ENCODE results near the gene VPS26A.
"Not testable (repeated sequence)": the region's sequence is repeated elsewhere in the genome, so short reads cannot be mapped to it uniquely, and the experiment has no call there.

Gene VPS26A

DNA sequence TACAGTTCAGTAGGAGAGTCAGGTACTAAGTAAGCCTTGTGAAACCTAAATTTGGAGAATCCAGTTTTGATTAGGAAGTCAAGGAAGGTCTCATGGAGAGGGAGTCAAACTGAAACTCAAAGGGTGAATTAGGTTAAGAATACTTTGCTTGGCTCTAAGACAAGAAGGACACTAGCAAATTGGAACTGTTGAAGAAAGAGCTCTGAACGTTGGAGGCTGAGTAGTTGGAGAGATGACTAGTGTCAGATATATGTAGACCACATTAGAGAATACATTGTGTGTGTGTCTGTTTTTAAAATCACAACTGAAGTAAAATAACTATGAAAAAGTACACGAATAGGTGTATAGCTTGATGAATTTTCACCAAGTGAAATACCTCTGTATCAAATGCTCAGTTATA, 6.3 kb downstream of the VPS26A start:
- no peak overlapping the region for H3K27ac ChIP-seq (ENCODE audit: low read depth, low read length, poor library complexity, severe bottlenecking)
- H3K4me2 ChIP-seq (ENCODE audit: low read length), result no peak overlapping the region
- no peaks in the 10 kb centered on the region for H3F3A ChIP-seq (ENCODE audit: insufficient read depth, low read length)
- H4K20me1 ChIP-seq (ENCODE audit: insufficient read depth, low read length), result no peaks in the 10 kb centered on the region
- H2AFZ ChIP-seq (ENCODE audit: low read length), result no peak overlapping the region
- no peak overlapping the region for H3K9ac ChIP-seq (ENCODE audit: low read length)
- H3K36me3 ChIP-seq (ENCODE audit: insufficient read depth, low read length), result peaks cover 20% of the 10 kb centered on the region
- H3K27me3 ChIP-seq (ENCODE audit: insufficient read depth, low read length), result no peaks in the 10 kb centered on the region
- peaks cover 66% of the 10 kb centered on the region for H3K79me2 ChIP-seq (ENCODE audit: insufficient read depth, low read length)
- H3K9me2 ChIP-seq (ENCODE audit: low read depth, low read length), result no peaks in the 10 kb centered on the region
- H3K4me3 ChIP-seq (ENCODE audit: low read depth, low read length, poor library complexity, severe bottlenecking), result no peak overlapping the region
- no peak for TF ChIP-seq EZH2 (IDR thresholded peaks at IDR 0.05; ENCODE audit: borderline replicate concordance, low read length)
- TF ChIP-seq, protein P1, sequence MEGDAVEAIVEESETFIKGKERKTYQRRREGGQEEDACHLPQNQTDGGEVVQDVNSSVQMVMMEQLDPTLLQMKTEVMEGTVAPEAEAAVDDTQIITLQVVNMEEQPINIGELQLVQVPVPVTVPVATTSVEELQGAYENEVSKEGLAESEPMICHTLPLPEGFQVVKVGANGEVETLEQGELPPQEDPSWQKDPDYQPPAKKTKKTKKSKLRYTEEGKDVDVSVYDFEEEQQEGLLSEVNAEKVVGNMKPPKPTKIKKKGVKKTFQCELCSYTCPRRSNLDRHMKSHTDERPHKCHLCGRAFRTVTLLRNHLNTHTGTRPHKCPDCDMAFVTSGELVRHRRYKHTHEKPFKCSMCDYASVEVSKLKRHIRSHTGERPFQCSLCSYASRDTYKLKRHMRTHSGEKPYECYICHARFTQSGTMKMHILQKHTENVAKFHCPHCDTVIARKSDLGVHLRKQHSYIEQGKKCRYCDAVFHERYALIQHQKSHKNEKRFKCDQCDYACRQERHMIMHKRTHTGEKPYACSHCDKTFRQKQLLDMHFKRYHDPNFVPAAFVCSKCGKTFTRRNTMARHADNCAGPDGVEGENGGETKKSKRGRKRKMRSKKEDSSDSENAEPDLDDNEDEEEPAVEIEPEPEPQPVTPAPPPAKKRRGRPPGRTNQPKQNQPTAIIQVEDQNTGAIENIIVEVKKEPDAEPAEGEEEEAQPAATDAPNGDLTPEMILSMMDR (IDR thresholded peaks at IDR 0.05; ENCODE audit: low read length), result no peak
- H3K4me1 ChIP-seq (ENCODE audit: insufficient read depth, low read length, severe bottlenecking), result peaks cover 22% of the 10 kb centered on the region
- no peaks in the 10 kb centered on the region for H3K9me3 ChIP-seq (ENCODE audit: low read length)

DNA sequence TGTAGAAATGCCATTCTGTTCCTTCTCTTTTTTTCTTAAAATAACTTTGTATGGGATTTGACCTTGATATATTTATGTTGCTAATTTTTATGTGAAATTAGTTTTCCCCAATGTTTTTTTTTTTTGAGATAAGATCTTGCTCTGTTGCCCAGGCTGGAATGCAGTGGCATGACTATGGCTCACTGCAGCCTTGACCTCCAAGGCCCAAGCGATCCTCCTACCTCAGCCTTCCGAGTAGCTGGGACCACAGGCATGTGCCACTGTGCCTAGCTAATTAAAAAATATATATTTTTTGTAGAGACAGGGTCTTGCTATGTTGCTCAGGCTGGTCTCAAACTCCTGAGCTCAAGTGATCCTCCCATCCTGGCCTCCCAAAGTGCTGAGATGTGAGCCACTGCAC, 16.0 kb downstream of the VPS26A start:
- Histone ChIP-seq H3K4me3 (ENCODE audit: low read depth, low read length, poor library complexity, severe bottlenecking) (no peak overlapping the region), H3K9me3 (ENCODE audit: low read length) (no peaks in the 10 kb centered on the region), H3K9ac (ENCODE audit: low read length) (no peak overlapping the region), H3K4me1 (ENCODE audit: insufficient read depth, low read length, severe bottlenecking) (no peaks in the 10 kb centered on the region), H3K27ac (ENCODE audit: low read depth, low read length, poor library complexity, severe bottlenecking) (no peak overlapping the region), H3K79me2 (ENCODE audit: insufficient read depth, low read length) (peaks cover 10% of the 10 kb centered on the region; the same call in 1 of the 2 replicates), H2AFZ (ENCODE audit: low read length) (no peak overlapping the region), H3K27me3 (ENCODE audit: insufficient read depth, low read length) (no peaks in the 10 kb centered on the region), H3K9me2 (ENCODE audit: low read depth, low read length) (no peaks in the 10 kb centered on the region), H3K36me3 (ENCODE audit: insufficient read depth, low read length) (peaks cover 11% of the 10 kb centered on the region), H4K20me1 (ENCODE audit: insufficient read depth, low read length) (no peaks in the 10 kb centered on the region), H3F3A (ENCODE audit: insufficient read depth, low read length) (no peaks in the 10 kb centered on the region), H3K4me2 (ENCODE audit: low read length) (no peak overlapping the region)
- TF ChIP-seq, protein P1 (IDR thresholded peaks at IDR 0.05; ENCODE audit: low read length), result no peak
- TF ChIP-seq EZH2 (IDR thresholded peaks at IDR 0.05; ENCODE audit: borderline replicate concordance, low read length), result no peak

DNA sequence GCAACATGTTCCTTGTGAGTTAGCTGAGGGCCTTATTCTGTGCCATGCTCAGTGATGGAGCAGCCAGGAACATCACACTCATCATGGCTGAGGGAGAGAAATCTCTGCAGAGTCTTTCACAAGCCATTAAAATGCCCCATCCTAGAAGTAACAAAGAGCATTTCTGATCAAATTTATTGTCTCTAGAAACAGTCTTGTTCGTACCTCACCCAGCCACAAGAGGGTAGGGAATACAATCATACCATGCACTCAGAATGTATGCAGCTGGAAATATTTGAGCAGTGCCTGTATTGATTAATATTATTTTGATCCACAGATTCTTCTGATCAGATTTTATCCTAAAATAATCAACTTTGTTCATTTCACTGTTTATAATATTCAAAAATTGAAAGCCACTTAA, 17.3 kb downstream of the VPS26A start:
- no peaks in the 10 kb centered on the region for H3K9me3 ChIP-seq (ENCODE audit: low read length)
- H3K27me3 ChIP-seq (ENCODE audit: insufficient read depth, low read length), result no peaks in the 10 kb centered on the region
- H3F3A ChIP-seq (ENCODE audit: insufficient read depth, low read length), result no peaks in the 10 kb centered on the region
- no peaks in the 10 kb centered on the region for H4K20me1 ChIP-seq (ENCODE audit: insufficient read depth, low read length)
- H3K4me3 ChIP-seq (ENCODE audit: low read depth, low read length, poor library complexity, severe bottlenecking), result no peak overlapping the region
- H3K79me2 ChIP-seq (ENCODE audit: insufficient read depth, low read length), result peaks cover 19% of the 10 kb centered on the region; the same call in 1 of the 2 replicates
- no peak overlapping the region for H3K9ac ChIP-seq (ENCODE audit: low read length)
- no peaks in the 10 kb centered on the region for H3K9me2 ChIP-seq (ENCODE audit: low read depth, low read length)
- TF ChIP-seq, protein P1 (IDR thresholded peaks at IDR 0.05; ENCODE audit: low read length), result no peak
- TF ChIP-seq EZH2 (IDR thresholded peaks at IDR 0.05; ENCODE audit: borderline replicate concordance, low read length), result no peak
- peaks cover under 1% of the 10 kb centered on the region for H3K4me1 ChIP-seq (ENCODE audit: insufficient read depth, low read length, severe bottlenecking)
- no peak overlapping the region for H3K27ac ChIP-seq (ENCODE audit: low read depth, low read length, poor library complexity, severe bottlenecking)
- H3K36me3 ChIP-seq (ENCODE audit: insufficient read depth, low read length), result peaks cover 8% of the 10 kb centered on the region
- no peak overlapping the region for H3K4me2 ChIP-seq (ENCODE audit: low read length)
- no peak overlapping the region for H2AFZ ChIP-seq (ENCODE audit: low read length)

DNA sequence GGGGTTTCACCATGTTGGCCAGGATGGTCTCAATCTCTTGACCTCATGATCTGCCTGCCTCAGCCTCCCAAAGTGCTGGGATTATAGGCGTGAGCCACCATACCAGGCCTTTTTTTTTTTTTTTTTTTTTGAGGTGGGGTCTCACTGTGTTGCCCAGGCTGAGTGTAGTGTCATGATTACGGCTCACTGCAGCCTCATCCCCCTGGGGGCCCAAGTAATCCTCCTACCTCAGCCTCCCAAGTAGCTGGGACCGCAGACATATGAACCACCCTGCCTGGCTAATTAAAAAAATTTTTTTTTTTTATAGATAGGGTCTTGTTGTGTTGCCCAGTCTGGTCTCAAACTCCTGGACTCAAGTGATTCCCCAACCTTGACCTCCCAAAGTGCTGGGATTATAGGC, 18.1 kb downstream of the VPS26A start:
- H3K36me3 ChIP-seq (ENCODE audit: insufficient read depth, low read length); H3K9ac ChIP-seq (ENCODE audit: low read length); H4K20me1 ChIP-seq (ENCODE audit: insufficient read depth, low read length); H3K4me1 ChIP-seq (ENCODE audit: insufficient read depth, low read length, severe bottlenecking); H3K27me3 ChIP-seq (ENCODE audit: insufficient read depth, low read length); H3K4me3 ChIP-seq (ENCODE audit: low read depth, low read length, poor library complexity, severe bottlenecking); H2AFZ ChIP-seq (ENCODE audit: low read length); H3K4me2 ChIP-seq (ENCODE audit: low read length); H3K9me2 ChIP-seq (ENCODE audit: low read depth, low read length); H3K9me3 ChIP-seq (ENCODE audit: low read length); H3K27ac ChIP-seq (ENCODE audit: low read depth, low read length, poor library complexity, severe bottlenecking); H3F3A ChIP-seq (ENCODE audit: insufficient read depth, low read length): not testable (repeated sequence)
- H3K79me2 ChIP-seq (ENCODE audit: insufficient read depth, low read length), result peaks cover 23% of the 10 kb centered on the region; the same call in 1 of the 2 replicates

Data from OCI-LY1 (cell line).